ENCODE results near the gene DCST1.

DCST1 gene

DNA sequence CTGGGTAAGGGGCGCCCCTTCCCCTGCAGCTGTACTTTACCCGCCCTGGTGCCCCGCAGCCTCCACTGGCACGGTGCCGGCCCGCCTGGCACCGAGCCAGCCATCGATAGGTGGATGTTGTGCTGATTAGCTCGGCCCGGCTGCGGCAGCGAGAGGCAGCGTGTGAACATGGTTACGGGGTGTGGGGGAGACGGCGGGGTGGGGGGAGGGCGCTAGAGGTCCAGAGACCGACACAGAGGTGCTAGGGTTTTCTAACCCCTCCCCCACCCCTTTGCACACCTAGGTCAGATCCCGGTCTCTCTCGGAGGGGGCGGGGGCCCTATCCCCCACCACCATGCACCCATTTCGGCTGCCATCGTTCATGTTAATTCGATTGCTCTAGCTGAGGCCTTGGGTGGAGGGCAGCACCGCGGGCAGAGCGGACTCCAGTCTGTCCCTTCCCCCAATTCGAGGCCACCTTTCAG is 36.6 kb downstream of the DCST1 start:
- H3K4me3 ChIP-seq (ENCODE audit: low read depth, low read length), result peak overlapping the region; percentile 40
- TF ChIP-seq, protein P1, sequence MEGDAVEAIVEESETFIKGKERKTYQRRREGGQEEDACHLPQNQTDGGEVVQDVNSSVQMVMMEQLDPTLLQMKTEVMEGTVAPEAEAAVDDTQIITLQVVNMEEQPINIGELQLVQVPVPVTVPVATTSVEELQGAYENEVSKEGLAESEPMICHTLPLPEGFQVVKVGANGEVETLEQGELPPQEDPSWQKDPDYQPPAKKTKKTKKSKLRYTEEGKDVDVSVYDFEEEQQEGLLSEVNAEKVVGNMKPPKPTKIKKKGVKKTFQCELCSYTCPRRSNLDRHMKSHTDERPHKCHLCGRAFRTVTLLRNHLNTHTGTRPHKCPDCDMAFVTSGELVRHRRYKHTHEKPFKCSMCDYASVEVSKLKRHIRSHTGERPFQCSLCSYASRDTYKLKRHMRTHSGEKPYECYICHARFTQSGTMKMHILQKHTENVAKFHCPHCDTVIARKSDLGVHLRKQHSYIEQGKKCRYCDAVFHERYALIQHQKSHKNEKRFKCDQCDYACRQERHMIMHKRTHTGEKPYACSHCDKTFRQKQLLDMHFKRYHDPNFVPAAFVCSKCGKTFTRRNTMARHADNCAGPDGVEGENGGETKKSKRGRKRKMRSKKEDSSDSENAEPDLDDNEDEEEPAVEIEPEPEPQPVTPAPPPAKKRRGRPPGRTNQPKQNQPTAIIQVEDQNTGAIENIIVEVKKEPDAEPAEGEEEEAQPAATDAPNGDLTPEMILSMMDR (IDR thresholded peaks at IDR 0.05; ENCODE audit: borderline replicate concordance, insufficient read depth, low read depth, low read length), result no peak

DNA sequence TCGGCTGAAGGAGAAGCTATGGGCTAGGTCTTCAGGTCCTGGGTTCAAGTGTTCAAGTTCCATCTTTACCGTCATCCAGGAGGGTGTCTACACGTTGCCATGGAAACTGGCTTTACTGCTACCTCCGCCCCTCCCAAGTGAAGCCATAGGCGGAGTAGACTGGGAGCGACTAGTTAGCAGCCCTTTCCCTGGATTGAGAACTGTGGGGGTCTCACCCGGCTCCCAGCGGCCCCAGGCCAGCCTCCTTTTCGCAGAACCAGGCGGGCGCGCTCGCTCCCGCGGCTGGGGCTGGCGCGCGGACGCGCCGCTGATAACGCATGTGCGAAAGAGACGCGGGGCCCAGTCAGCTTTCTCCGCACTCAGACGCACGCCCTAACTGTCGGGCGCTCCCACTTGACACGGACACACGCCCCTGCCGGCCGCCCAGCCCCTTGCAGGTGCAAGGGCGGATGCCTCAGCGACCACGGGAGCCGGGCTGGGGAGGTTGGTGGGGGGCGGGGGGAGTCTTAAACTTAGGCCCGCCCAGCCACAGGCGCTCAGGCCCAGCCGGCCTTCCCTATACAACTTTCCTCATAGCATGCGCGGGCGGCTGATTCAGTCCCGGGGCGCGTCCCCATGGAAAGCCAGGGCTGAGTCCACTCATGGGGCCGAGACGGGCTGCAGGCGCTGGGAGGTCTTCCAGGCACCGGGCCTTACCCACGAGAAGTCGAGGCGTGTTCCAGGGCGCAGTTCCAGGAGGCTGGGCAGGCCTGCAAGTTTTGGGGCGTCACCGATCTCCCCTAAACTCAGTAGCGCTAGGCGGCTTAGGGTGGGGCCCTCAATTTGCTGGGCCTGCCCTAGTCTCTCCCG is 37.3 kb downstream of the DCST1 start:
- H3K4me3 ChIP-seq (ENCODE audit: low read depth, low read length), result peak overlapping the region; percentile 40

DNA sequence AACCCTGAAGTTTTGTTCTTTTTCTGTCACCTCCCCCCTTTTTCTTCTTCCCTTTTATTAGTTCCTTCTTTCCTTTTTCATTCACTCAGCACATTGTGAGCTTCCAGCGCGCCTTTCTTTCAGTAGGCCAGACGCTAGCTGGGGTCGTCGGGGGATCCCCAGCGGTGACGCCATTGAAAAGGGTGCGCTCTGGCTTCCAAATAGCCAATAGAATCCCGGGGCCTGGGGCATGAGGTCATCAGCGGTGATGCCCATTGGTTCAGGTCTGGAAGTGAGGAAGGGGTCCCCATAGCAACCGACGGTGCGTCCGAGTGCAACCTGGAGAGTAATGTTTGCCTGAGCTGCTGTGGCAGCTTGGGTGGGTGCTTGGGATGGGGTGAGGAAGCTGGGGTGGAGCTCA is 38.1 kb downstream of the DCST1 start:
- TF ChIP-seq, protein P1 (IDR thresholded peaks at IDR 0.05; ENCODE audit: borderline replicate concordance, insufficient read depth, low read depth, low read length), result no peak
- H3K4me3 ChIP-seq (ENCODE audit: low read depth, low read length), result no peak overlapping the region

More for the DNA sequence above, 37.3 kb downstream of the DCST1 start:
- TF ChIP-seq, protein P1 (IDR thresholded peaks at IDR 0.05; ENCODE audit: borderline replicate concordance, insufficient read depth, low read depth, low read length), result peak; percentile 61

DNA sequence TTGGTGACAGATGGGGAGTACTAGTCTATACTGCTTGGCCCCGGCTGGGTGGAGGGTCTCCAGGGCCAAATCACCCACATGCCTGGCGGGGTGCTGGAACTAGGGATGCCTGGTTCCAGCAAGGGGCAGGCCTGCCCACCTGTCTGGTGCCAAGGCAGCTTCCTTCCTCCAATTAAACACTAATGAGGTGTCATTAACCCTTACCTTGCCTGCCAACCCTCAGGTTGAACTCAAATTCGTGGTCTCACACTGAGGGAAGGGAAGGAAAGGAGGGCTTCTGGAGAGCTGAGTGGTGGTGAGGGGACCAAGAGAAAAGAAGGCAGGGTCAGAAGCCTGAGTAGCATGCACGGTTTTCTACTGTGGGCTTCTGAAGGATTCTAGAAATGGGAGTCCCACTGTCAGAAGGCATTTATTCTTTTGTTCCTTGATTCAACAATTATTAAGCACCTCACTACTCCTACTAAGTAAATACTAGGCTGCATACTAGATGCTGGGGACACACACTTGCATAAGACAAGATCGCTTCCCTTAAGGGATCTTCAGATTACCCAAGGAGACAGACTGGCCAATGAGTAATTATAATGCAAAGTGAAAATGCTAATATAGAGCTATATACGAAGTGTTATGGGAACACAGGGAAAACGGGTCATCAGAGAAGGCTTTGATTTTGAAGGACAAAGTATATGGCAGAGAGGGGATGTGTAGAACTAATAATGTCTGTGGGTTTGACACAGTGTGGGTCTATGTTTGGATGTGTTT is 39.1 kb downstream of the DCST1 start:
- no peak overlapping the region for H3K4me3 ChIP-seq (ENCODE audit: low read depth, low read length)
- TF ChIP-seq, protein P1 (IDR thresholded peaks at IDR 0.05; ENCODE audit: borderline replicate concordance, insufficient read depth, low read depth, low read length), result no peak

DNA sequence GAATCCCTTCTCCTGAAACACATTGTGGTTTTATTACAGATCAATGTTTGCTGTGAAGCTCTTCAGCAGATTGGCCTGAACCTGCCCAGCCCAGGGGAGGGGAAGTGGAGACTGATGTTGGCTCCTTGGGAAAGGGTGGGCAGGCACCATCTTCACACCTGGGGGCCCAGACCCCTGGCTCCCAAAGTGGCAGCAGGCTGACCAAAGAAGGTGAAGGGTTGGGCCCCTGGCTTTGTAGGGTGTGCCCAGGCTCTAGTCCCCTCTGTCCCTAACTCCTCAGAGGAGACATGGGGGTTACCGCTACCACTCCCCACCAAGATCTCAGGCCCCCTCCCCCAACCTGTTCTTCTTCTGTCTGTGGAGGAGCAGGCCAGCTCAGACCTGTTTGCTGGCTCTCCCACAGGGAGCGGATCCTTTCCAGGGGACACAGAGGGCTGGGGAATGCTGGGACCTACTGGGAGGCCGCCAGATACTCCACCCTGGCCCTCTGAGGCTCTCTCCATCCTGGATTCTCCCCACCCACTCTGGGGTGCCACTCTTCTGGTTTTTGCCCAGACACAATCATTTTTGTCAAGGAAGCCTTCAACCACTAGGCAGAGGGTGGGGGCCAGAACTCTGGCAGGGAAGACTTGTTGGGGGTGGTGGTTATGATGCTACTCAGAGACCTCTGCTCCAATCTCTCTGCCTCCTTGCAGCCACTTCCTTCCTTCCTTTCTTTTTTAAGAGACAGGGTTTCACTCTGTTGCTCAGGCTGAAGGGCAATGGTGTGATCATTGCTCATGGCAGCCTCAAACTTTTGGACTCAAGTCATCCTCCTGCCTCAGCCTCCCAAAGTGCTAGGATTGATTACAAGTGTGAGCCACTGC is 40.0 kb downstream of the DCST1 start:
- no peak overlapping the region for H3K4me3 ChIP-seq (ENCODE audit: low read depth, low read length)
- TF ChIP-seq, protein P1 (IDR thresholded peaks at IDR 0.05; ENCODE audit: borderline replicate concordance, insufficient read depth, low read depth, low read length), result no peak

DNA sequence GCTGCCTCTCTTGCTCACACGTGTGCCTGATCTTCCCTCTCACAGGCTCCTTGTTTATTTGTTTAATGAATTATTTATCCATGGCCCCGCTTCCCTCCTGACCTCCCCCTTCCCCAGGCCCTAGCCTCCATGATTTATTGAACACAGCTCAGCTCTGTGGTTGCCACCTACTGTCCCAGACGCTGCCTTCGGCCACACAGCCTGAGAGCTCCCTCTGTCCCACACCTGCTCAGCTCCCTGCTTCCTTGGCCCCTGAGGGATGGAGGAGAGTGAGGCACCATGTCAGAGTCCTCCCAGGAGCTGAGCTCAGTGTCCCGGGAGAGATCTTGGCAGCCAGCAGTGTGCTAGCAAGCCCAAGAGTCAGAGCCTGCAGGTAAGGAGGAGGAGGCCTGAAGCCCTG is 41.9 kb downstream of the DCST1 start:
- TF ChIP-seq, protein P1 (IDR thresholded peaks at IDR 0.05; ENCODE audit: borderline replicate concordance, insufficient read depth, low read depth, low read length), result no peak
- H3K4me3 ChIP-seq (ENCODE audit: low read depth, low read length), result no peak overlapping the region
